ENCODE measurements around the gene UAP1L1. TPM values are rescaled to one million over a fixed set of nuclear protein-coding genes. Genes with fewer than 3 reads are reported as not detected.

The UAP1L1 gene
- total RNA-seq, 2 experiments from 2014 or later, result 27.2 to 29.6 TPM

DNA sequence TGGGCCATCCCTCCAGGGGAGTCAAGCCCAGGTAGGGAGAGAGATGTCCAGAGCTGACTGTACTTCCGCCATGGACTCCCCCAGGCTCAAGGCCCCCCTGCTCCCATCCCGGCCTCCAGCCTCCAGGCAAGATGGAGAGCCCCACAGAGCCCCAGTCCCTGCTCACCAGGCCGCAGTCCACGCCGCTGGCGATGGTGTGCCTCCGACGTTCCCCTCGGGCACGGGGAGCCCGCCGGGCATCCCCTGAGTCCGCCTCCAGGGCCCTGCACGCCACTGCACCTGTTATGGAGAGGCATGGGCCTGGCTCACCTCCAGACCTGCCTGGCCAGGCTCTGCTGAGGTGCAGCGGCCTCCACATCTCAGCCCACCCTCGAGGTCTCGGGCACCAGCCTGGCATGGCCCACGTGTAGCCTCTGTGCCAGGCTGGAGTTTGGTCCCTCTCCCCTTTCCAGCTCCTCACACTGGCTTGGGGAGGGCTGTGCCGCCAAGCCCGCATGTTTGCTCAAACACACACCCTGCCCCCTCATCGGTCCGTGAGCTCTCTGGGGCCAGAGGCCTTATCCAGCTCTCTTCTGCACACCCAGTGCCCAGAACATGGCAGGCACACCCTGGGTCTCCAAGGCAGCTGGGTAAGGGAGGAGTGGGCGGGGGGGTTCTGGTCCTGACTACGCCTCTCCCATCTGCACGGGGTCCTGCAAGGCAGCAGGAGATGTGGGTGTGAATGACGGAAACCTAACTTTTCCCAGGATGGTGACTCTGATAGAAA lies 11.0 kb upstream of the UAP1L1 start:
- POLR2A ChIA-PET, result no interaction called here
- CTCF ChIA-PET, result interaction anchor here (1.1 to 9.6 kb wide), 11 partner anchors 10 to 66 kb away, joined by 3 to 120 read pairs (median 17); partner anchors contain the start of genes ABCA2, FUT7, MAN1B1 and NPDC1

DNA sequence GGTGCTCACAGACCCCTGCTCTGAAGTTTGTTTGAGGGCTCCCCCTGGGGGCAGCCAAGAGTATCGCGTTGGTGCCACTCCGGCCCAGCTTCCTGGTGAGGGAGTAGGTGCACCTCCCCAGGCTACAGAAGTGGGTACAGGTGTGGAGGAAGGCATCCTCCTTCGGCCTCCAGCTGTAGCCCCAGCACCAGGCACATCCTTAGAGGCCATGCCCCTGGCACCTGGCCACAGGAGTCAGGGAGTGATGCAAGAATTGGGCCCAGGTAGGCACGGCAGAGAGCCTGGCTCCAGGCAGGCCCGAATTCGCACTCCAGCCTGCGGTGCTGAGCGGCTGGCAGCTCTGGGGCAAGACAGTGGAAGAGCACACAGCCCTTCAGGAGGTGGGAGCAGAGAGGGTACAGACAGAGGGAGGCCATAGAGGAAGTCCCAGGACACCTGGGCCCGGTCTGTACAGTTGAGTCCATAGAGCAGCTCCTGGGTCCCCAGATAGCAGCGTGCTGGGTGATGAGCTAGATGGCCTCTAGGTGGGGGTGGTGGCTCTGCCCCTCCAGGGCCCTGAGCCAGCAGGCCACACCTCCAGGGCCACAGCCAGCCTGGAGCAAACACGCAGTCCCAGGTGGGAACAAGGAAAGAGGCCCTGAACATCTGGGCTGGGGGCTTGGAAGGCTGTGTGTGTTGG lies 9.3 kb upstream of the UAP1L1 start:
- ChIA-PET POLR2A (interaction anchor here (0.6 to 1.4 kb wide), 5 partner anchors 21 to 76 kb away, joined by 3 to 13 read pairs (median 7); partner anchors contain the start of genes NPDC1 and PAXX), CTCF (interaction anchor here (0.6 to 9.6 kb wide), 25 partner anchors 9 to 1237 kb away, joined by 3 to 120 read pairs (median 5); partner anchors contain the start of genes ABCA2, EXD3, FUT7 and MAN1B1)

DNA sequence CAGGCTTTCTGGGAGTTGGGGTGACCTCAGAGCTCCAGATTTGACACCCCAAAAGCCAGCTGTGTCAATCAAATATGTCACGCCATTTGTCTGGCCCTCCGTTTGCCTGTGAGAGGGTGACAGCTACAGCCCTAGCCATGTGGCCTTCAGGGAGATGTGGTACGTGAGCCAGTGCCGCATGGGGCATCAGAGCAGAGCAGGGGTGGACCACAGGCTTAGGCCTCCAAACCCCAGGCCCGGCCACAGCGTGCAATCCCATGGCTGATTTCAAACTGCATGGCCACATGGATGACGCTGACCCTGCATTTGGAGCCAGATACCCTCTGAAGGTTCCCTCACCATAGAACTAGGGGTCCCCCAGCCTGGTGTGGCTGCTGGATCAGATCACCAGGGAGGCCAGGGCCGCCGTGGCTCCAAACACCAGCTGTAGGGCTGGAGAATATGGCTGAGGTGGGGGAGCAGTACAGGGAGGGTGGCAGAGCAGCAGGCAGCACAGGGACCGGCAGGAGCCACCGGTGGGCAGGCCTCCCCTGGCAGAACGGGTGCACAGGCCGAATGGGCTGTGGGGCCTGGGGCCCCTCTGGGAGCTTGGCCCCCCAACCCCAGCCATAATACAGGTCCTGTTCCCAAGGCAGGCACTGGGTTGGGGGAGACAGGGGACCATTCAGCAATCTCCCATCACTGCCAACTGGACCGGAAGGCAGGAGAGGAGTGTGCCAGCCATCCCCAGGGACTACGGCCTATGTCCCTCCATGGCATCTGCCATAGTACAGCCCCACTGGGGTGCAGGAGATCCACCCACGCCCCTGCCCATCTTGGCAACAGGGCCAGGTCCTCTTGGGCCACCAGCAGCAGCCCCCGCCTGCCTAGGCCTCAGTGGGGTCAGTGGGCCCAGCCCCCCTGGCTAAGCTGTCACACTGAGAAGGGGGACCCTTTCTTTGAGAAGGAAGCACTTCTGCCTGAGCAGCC lies 8.5 kb upstream of the UAP1L1 start:
- ChIA-PET CTCF (interaction anchor here (0.7 to 9.6 kb wide), 23 partner anchors 8 to 354 kb away, joined by 3 to 120 read pairs (median 4); partner anchors contain the start of genes C8G, EXD3, FUT7 and MAN1B1), POLR2A (interaction anchor here (1.2 to 2.9 kb wide), 2 partner anchors 17 to 27 kb away, joined by 4 to 28 read pairs; partner anchors contain the start of gene MAN1B1)

DNA sequence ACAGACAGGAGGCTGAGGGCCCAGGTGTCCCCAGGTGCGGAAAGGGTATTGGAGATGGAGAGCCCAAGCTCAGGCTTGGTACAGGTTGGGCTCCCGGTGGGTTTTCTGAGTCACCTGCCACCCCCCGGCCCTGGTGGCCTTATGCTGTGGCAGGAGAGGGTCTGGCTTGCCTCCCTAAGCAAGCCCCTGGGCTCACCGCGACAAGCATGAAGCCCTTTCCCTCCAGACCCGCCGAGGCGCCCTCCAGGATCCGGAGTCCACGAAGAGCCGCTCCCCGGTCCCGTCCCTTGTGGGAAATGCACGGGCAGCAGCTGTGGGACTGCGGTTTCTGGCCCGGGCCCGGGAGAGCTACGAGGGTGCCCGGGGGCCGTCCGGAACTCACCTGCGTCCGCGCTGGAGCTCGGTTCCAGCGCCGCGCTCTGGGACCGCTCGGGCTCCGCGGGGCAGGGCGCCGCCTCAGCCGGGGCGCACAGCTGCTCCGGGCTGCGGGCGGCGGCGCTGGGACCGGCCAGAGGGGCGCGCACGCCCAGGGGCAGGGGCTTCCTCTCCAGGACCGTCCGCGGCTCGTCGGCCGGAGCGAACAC lies 7.7 kb upstream of the UAP1L1 start:
- POLR2A ChIA-PET, result interaction anchor here (0.7 to 2.9 kb wide), 4 partner anchors 16 to 292 kb away, joined by 4 to 28 read pairs (median 6); partner anchors contain the start of gene MAN1B1
- CTCF ChIA-PET, result interaction anchor here (0.7 to 9.6 kb wide), 14 partner anchors 10 to 353 kb away, joined by 3 to 120 read pairs (median 4); partner anchors contain the start of genes C8G, EXD3, FUT7 and MAN1B1

DNA sequence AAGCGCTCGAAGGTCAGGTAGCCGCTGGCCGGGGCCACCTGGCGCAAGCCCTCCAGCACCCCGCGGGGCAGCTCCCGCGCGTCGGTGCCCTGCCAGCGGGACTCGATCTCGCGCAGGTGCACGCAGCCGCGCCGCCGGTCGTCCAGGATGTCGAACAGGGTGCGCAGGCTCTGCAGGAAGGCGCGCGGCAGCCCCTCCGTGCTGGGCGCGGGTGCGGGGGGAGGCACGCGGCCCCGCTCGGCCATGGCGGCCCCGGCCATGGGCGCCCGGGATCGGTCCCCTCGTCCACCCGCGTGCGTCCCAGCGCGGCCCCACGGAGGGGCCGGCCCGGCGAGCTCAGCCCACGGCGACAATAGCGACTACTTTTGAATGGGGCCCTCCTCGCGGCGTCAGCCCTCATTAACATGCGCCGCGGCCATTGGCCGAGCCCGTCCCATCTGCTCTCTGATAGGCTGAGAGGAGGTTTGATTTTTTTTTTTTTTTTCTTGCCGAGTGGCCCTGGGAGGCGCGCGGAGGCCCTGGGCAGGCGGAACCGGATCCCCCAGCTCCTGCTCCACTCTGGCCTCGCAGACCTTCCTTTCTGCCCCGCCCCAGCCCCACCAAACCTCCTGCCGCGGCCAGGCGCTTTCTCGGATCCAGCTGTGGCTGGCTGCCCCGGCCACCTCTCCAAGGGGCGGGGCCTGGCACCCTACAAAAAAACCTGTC lies 7.0 kb upstream of the UAP1L1 start, which contains the start of gene SAPCD2:
SAPCD2 (minus strand) TSS at position 357 of the 705 bp plus-strand sequence; CDS start at position 260, 97 bp downstream.
- ChIA-PET CTCF (interaction anchor here (0.7 to 9.6 kb wide), 10 partner anchors 15 to 393 kb away, joined by 3 to 120 read pairs (median 11); partner anchors contain the start of genes MAN1B1 and NPDC1), POLR2A (interaction anchor here (0.5 to 2.9 kb wide), 11 partner anchors 9 to 624 kb away, joined by 3 to 28 read pairs (median 4); partner anchors contain the start of gene MAN1B1)

DNA sequence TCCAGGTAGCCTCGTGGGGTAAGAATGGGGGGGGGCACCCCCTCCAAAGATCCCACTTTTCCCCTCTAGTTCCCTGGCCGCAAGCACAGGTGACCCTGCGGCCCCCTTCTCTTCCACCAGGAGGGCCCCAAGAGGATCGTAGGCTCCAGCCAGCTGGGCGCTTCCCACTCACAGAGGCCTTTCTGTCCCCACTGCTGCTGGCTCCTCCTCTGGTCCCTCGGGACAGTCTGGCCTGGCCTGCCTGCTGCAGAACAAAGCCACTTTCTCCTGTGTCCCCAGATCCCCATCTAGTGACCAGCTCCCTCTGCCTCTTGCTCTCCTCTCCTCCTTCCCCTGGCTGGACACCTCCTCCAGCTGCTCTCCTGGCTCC lies 6.4 kb upstream of the UAP1L1 start:
- ChIA-PET POLR2A (interaction anchor here (0.5 to 2.9 kb wide), 7 partner anchors 9 to 185 kb away, joined by 3 to 28 read pairs (median 4); partner anchors contain the start of gene MAN1B1), CTCF (interaction anchor here (0.7 to 9.6 kb wide), 8 partner anchors 15 to 169 kb away, joined by 3 to 120 read pairs (median 11); partner anchors contain the start of genes MAN1B1 and NPDC1)

DNA sequence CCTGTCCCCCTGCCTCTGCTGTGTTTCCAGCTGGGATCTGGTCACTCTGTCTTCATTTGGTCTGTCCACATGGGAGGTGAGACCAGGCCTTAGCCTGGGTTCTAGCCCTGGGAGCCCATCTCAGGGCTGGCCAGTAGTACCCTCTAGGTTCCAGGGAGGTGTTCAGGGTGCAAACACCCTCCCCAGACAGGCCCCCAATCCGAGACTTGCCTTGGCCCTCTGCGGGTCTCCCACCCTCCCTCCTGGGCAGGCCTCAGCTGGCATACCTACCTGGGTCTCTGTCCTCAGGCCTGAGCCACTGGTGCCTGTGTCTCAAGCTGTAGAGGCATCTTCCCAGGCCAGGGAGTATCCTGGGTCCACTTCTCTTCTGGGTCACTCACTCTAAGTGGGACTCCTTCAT lies 6.0 kb upstream of the UAP1L1 start:
- ChIA-PET POLR2A (interaction anchor here (0.5 to 2.9 kb wide), 5 partner anchors 10 to 185 kb away, joined by 3 to 28 read pairs (median 3); partner anchors contain the start of gene MAN1B1), CTCF (interaction anchor here (1.1 to 9.6 kb wide), 5 partner anchors 14 to 165 kb away, joined by 3 to 120 read pairs (median 16); partner anchors contain the start of genes MAN1B1 and NPDC1)

DNA sequence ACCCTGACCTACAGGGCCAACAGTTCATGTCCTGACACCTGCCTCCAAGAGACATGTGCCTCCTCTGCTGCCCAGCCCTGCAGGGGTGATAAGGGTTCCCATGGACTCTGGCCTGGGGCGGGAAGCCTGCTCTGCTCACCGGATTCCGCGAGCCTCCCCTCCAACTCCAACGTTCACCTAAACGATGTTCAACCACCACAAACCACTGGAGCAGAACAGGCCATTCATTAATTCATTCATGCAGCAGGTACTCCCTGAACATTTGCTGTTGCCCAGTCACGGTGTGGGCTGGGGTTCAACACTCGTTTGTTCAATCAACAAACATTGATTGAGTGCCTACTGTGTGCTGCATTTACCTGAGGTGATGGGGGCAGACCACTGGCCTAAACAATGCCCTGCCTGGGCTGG lies 3.3 kb upstream of the UAP1L1 start:
- ChIA-PET CTCF (interaction anchor here (0.9 kb wide), 2 partner anchors 27 to 34 kb away, joined by 3 read pairs; no protein-coding TSS in a partner anchor), POLR2A (no interaction called here)

DNA sequence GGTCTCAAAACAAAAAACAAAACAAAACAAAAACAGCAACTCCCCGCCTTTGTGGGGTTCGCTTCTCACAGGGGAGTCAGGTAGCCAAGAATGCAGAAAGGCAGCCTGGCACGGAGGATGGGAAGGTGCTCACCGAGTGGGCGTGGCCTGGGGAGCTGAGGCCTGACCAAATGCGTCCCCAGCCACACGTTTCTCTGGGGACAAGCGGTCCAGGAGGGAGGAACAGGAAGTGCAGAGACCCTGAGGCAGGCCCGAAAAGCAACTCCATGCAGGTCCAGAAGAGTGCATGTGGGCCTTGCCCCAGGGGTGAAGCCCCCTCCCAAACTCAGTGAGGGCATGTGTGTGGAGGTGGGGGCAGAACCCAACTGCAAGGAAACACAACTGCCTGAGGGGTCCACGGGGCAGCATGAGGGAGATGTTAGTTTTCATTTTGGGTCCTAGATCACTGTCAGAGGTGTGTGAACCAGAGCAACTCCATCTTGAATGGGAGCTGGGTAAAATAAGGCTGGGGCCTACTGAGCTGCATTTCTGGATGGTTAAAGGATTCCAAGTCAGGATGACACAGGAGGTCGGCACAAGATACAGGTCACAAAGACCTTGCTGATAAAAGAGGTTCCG lies 2.6 kb upstream of the UAP1L1 start:
- CTCF ChIA-PET, result interaction anchor here (0.7 to 4.2 kb wide), 5 partner anchors 8 to 35 kb away, joined by 3 to 23 read pairs (median 3); no protein-coding TSS in a partner anchor
- POLR2A ChIA-PET, result no interaction called here

DNA sequence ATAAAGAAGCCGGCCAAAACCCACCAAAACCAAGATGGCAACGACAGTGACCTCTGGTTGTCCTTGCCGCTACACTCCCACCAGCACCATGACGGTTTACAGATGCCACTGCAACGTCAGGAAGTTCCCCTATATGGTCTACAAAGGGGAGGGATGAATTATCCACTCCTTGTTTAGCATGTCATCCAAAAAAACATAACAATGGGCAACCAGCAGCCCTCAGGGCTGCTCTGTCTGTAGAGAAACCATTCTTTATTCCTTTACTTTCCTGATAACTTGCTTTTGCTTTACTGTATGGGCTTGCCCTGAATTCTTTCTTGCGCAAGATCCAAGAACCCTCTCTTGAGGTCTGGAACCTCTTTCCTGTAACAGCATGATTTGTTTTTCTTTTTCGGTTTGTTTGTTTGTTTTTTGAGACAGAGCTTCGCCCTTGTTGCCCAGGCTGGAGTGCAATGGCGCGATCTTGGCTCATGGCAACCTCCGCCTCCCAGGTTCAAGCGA lies 2.0 kb upstream of the UAP1L1 start:
- ChIA-PET POLR2A (no interaction called here), CTCF (interaction anchor here (0.7 to 4.2 kb wide), 3 partner anchors 9 to 14 kb away, joined by 3 to 23 read pairs (median 3); no protein-coding TSS in a partner anchor)

DNA sequence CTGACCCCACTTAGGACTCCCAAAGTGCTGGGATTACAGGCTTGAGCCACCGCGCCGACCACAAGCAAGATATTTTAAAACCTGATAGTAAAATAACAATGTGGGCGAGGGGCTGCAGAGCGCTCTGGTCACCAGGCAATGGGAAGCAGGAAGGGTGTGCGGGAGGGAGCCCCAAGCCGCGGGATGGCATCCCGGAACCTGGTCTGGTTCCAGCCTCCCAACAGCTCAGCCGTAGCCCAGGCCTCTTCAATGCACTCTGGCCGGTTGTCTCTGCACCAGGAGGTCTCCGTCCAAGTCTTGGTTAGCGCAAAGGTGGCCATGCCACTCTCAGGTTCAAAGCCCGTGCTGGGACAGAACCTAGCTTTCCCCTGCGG lies 694 bp upstream of the UAP1L1 start:
- ChIA-PET CTCF (interaction anchor here (0.9 to 4.2 kb wide), 4 partner anchors 10 to 48 kb away, joined by 3 to 23 read pairs (median 4); no protein-coding TSS in a partner anchor), POLR2A (interaction anchor here (0.8 kb wide), 1 partner anchor 166 kb away, joined by 3 read pairs; no protein-coding TSS in a partner anchor)

DNA sequence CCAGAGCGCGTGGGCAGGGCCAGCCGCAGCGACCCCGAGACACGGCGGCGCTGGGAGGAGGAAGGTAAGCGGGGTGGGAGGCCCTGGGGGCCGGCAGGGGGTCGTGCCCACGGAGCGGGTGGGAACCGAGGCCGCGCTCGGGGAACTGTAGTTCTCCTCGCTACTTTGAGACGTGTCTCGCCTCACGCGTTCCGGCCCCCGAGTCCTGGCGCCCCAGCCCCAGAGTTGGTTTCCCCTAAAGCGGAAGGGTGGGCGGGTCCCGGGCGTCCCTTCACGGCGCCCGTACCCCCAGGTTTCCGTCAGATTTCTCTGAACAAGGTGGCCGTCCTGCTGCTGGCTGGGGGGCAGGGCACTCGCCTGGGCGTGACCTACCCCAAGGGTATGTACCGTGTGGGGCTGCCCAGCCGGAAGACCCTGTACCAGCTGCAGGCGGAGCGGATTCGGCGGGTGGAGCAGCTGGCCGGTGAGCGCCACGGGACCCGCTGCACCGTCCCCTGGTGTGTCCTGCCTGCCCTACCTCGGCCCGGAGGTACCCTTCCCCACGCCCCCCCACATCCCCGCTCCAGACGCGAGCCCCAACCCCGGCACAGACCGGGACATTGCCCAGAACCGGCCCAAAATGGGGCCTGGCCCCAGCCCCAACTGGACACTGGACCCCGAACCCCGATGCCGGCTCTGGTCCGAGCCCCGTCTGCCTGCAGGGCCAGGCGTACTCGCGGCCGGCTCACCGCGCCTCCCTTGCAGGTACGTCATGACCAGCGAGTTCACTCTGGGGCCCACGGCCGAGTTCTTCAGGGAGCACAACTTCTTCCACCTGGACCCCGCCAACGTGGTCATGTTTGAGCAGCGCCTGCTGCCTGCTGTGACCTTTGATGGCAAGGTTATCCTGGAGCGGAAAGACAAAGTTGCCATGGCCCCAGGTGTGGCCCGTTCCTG lies 709 bp downstream of the UAP1L1 start:
- CTCF ChIA-PET, result interaction anchor here (1.2 to 4.2 kb wide), 3 partner anchors 11 to 43 kb away, joined by 3 to 23 read pairs (median 5); no protein-coding TSS in a partner anchor
- POLR2A ChIA-PET, result interaction anchor here (1.1 kb wide), 1 partner anchor 9 kb away, joined by 3 read pairs; the partner anchor contains the start of gene MAN1B1

DNA sequence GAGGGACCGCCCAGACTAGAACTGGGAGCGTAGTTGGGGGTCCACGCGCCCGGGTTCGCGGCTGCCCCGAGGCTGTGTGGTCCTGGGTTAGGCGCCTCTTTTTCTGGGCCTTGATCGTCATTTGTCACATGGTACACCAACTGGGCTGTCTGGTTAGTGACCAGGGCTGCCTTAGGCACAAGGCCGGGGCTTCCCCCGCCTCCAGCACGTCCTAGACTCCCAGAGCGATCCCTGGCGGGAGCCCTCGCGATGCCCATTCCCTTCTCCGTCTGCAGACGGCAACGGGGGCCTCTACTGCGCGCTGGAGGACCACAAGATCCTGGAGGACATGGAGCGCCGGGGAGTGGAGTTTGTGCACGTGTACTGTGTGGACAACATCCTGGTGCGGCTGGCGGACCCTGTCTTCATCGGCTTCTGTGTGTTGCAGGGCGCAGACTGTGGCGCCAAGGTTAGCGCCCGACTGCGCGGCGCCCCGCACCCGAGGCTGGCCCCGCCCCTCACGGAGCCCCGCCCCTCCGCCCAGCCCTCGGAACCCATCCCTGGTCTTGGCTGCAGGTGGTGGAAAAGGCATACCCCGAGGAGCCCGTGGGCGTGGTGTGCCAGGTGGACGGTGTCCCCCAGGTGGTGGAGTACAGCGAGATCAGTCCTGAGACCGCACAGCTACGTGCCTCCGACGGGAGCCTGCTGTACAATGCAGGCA lies 1.5 kb downstream of the UAP1L1 start:
- ChIA-PET POLR2A (no interaction called here), CTCF (interaction anchor here (4.2 kb wide), 1 partner anchor 12 kb away, joined by 23 read pairs; no protein-coding TSS in a partner anchor)

DNA sequence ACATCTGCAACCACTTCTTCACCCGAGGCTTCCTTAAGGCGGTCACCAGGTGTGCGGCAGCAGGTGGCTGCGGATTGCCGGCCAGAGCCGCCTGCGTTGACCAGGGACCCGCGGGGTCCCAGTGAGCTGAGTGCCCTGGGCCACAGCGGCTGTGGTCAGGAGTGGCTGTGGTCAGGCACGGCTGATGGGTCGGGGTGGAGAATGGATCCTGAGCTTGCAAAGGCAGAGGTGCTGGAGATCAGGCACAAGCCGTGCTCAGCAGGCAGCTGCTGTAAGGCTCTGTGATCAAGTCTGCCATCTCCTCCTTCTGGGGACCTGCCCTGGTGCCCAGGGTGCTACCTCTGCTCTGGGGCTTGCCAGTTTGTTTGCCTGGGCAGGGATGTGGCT lies 2.1 kb downstream of the UAP1L1 start:
- CTCF ChIA-PET, result interaction anchor here (1.0 kb wide), 1 partner anchor 11 kb away, joined by 3 read pairs; no protein-coding TSS in a partner anchor
- POLR2A ChIA-PET, result no interaction called here
